Fibroblast of skin of right biceps (primary cell): ENCODE data around the gene ZNF615.
"Not testable (repeated sequence)": the region's sequence is repeated elsewhere in the genome, so short reads cannot be mapped to it uniquely, and the experiment has no call there.

Source experiments
- DNase-seq: peaks from one replicate; pipeline ENCODE4 v3.0.0-alpha.2; 2013

ZNF615 gene

DNA sequence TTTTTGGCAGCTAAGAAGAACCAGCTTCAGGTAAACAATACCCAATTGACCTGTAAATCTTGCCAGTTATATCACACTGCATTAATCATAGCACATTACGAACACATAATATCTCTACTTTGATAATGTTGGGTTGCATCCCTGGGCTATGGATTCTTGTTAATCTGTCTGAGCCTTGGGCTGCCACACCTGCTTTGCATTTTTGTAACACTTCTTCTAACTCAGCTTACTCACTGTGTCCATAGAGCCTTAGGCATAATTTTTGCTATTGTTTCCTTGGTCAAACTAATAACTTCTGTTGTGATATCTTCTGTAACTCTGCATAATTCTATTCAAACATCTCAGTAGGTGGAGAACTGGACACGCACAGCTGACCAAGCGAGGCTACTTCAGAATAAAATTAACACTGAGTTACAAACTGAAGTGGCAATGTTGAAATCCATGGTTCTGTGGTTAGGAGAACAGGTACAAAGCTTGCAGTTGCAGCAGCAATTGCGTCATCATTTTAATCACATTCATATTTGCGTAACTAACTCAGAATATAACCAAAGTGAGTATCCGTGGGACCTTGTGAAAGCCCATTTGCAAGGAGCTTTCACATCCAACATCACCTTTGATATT is 27.8 kb downstream of the ZNF615 start:
- no peak for DNase-seq

DNA sequence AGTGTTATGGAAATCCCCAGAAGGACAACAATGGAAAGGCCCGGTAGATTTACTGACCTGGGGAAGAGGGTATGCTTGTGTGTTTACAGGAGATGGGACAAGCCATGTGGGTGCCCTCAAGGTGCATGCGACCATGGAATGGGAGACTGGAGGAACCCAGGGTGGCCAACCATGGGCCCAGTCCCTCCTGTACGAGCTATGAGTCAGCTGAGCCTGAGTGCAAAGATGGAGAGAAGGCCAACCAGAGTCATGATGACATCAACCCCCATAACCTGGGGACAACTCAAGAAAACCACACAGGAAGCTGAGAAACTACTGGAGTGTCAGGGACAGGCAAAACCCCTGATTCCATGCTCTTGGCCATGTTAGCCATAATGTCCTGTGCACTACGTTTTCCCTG is 29.1 kb downstream of the ZNF615 start:
- DNase-seq, result no peak

GRCh38 chr19:51977346-51977745 is 30.7 kb downstream of the ZNF615 start:
- no peak for DNase-seq

DNA sequence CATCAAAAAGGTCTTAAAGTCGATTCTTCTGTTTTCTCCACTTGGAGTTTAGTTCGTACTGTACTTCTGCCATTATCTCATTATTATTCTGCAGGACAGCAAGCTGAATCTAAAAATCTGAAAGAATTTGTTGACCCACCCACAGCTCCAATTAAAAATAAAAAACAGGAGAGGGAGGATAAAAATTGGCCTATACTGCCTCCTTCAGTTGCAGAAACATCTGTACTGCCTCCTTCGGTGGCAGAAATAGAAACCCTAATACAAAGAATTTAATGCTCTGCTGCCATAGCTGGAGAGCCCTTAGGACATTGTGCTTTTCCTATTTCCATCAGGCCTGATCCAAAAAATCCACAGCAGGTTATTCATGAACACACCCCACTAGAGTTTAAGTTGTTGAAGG is 31.2 kb downstream of the ZNF615 start:
- DNase-seq, result no peak

- DNase-seq, result not testable (repeated sequence)
These were observed 32.2 kb downstream of the ZNF615 start for GRCh38 chr19:51975787-51976186.

DNA sequence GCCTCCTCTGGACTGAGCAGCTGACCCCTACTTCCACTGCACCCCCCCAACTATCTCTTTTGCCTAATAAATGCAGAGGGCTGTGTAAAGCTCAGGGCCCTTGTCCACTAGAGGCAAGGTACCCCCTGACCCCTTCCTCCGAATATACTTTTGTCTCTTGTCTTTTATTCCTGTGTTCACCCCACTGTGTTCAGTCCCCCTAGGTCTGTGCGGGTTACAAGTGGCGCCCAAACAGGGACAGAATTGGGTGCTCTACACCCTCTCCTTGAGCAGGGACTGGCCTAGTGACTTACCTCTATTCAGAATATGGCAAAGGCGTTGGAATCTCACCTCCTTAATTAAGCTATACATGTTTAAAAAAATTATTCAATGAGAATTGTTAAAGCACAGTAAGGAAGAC is 36.4 kb downstream of the ZNF615 start:
- peak; percentile 41 for DNase-seq

- no peak for DNase-seq
These were observed 37.3 kb downstream of the ZNF615 start for GRCh38 chr19:51970718-51971117.

DNA sequence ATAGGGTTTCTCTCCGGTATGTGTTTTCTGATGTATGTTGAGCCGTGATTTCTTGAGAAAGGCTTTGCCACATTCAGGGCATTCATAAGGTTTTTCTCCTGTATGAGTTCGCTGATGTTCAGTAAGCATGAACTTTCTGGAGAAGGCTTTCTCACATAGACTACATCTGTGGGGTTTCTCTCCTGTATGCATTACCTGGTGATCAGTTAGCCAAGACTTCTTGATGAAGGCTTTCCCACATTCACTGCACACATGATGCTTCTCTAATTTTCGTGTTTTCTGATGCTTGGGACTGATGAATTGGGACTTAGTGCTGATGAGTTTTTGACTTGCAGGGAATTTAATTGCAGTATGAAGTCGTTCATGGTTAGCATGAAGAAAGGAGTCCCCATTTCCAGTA is 42.4 kb downstream of the ZNF615 start:
- DNase-seq, result no peak

- DNase-seq, result not testable (repeated sequence)
These were observed 47.3 kb downstream of the ZNF615 start for GRCh38 chr19:51960621-51961233.

DNA sequence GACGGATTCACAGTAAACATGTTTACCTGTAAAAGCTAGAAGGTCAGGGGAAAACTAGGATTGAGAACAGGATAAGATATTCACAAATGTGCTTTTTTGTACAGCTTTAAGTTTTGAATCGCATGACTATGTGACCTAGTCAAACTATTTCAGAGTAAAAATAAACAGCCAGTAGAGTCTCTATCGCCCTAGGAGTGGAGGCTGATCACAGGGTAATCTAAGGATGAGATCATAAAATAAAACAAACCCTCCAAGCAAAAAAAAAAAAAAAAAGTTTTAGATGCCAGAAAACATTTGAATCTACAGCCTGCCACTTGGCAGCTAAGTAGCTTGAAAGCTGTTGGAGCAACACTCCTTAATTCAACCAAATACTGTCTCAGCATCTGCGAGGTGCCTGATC is 48.2 kb downstream of the ZNF615 start:
- no peak for DNase-seq

DNA sequence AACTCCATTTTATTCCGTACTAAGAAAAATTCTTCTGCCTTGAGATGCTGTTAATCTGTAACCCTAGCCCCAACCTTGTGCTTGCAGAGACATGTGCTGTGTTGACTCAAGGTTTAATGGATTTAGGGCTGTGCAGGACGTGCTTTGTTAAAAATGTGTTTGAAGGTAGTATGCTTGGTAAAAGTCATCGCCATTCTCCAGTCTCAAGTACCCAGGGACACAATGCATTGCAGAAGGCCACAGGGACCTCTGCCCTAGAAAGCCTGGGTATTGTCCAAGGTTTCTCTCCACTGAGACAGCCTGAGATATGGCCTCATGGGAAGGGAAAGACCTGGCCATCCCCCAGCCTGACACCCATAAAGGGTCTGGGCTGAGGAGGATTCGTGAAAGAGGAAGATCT is 50.2 kb downstream of the ZNF615 start:
- DNase-seq, result not testable (repeated sequence)

DNA sequence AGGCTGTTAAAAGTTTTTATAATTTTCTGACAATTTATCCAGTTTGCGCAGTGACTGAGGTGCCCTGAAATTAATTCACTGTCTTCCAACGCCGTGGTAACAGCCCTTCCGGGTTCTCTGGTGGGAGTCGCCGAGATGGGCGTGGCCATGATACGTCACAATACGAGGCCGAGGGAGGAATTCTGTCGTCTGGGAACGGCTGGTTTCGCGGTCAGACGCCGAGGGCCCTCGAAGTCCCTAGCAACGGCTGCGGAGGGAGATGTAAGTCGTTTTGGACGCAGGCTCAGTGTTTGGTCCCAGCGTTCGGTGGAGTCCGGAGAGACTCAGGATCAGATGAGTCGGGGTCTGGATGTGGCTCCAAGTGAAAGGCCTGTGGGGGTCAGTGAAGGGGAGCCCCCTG is 59.0 kb downstream of the ZNF615 start:
- DNase-seq, result peak; percentile 27

DNA sequence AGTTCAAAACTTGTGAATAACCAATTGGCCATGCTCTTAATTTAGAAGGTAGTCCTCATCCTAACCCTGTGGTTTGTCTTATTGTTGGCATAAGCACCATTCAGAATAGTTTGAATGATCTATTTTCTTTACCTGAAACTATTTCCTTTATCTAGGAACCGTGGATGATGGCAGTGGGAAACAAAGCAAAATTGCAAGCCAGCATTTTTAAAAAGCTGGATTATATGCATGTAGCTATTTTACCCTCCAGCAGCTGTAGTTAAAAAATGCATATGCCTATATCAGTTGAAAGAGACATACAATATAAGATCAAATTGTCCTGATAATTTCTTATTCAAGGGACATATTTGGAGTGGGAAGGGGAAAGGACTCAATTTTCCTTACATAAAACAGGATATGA is 61.4 kb downstream of the ZNF615 start:
- DNase-seq, result no peak

DNA sequence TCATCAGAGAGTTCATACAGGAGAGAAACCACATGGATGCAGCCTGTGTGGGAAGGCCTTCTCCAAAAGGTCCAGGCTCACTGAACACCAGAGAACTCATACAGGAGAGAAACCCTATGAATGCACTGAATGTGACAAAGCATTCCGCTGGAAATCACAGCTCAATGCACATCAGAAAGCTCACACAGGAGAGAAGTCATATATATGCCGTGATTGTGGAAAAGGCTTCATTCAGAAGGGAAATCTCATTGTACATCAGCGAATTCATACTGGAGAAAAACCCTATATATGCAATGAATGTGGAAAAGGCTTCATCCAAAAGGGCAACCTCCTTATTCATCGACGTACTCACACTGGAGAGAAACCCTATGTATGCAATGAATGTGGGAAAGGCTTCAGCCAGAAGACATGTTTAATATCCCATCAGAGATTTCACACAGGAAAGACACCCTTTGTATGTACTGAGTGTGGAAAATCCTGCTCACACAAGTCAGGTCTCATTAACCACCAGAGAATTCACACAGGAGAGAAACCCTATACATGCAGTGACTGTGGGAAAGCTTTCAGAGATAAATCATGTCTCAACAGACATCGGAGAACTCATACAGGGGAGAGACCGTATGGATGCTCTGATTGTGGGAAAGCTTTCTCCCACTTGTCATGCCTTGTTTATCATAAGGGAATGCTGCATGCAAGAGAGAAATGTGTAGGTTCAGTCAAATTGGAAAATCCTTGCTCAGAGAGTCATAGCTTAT is 63.0 kb downstream of the ZNF615 start:
- no peak for DNase-seq
